Activated gamma-delta T cell treated with Interleukin-2 at 50 U/mL for 16 hours (primary cell): ENCODE data around the gene SACM1L.

Experiments
- DNase-seq: peaks from one replicate; pipeline ENCODE4 v3.0.0-alpha.2; 2020

The SACM1L gene

DNA sequence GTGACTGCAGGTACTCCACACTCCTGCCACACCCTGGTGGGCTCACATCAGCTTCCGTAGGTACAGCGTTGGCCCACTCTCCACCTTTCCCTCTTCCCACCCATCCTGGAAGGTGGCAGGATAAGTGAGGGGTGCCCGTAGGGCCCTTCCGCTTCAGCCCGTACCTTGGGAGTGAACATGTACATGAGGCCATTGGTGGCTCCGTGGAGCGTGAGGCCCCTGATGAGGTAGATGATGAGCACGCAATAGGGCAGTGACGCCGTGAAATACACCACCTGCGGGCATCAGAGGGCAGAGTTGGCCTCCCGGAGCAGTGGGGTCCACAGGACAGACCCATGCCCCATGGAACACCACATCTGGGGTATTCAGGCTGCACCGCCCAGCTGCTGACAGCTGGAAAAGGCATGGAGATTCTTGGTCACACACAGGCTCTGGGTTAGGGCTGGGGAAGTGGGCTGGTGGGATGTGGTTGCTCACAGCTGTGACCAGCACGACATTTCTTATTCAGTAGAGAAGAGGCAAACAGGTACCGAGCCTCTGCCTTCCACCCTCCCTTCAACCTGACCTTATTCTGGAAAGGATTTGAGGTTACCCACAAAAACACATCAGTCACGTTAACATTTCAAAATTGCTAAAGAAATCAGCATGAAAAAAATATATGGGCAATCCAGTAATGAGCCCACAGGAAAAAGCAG is 83.3 kb downstream of the SACM1L start:
- DNase-seq = no peak

DNA sequence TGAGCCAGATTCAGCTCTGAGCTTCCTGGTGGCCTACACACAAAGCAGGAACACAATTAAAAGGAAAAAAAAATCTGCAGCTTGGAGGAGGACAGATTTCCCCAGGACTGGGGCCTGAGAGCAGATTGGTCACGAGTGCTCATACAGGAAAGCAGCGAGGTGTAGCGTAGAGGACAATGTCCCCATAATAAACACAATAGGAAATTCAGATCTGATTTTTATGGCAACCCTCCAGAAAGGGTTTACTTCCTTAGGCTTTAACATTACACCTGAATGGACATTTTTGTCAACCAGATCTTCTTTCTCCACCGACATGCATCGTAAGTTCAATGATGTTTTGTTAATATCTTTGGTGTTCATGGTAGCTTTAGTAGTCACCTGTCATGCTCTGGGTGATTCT is 83.9 kb downstream of the SACM1L start:
- no peak for DNase-seq

- no peak for DNase-seq
These were observed 84.7 kb downstream of the SACM1L start for GRCh38 chr3:45773714-45774449.

- DNase-seq = no peak
These were observed 85.7 kb downstream of the SACM1L start for GRCh38 chr3:45774581-45775521.

DNA sequence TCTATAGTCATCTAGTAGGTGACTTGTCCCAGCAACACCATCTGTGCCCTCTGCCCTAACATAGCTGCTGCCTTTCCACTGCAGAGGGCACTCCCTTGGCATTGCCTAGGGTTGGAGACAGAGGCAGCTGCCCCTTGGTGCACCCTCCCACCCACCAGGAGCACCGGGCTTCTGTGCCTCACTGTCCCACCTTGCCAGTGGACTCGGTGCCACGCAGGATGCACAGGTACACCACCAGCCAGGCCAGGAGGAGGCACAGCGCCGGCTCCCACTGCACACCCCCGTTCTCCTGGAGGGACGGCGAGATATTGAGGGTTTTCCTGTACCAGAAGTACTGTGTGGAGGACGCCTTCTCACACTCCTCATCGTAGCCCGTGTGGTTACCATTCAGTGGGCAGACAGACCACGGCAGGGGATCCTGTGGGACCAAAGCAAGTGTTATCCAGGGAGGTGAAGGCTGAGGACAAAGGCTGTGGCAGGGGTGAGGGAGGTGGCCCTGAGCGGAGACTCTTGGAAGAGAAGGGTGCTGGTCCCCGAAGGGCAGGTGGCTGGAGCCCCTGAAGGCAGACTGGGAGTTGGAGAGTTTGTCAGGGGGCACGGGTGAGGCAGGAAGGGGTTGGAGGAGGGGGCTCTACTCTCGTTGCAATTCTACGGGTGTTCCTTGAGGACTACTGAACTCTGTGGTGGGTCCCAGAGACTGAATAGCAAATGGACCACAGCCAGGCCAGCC is 86.5 kb downstream of the SACM1L start:
- no peak for DNase-seq

- DNase-seq = no peak
These were observed 87.1 kb downstream of the SACM1L start for GRCh38 chr3:45776301-45776595.

DNA sequence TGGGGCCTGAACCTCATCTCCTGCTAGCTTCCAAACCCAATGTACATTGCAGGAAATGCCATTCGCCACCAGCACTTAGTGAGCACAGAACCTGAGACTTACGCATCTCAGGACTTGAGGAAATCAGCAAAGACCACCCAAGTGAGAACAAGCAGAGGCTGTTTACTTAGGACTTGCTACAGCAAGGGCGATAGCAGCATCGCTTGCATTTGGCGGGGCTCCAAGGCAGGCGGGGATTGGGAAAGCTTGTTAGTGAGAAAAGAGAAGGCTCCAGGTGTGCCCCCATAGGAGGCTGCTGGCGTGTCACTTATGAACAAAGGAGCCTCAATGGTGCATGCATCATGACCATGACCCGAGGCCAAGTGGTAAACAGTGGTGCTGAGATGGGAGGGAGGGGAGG is 87.4 kb downstream of the SACM1L start:
- no peak for DNase-seq

- no peak for DNase-seq
These were observed 88.0 kb downstream of the SACM1L start for GRCh38 chr3:45777111-45777745.

DNA sequence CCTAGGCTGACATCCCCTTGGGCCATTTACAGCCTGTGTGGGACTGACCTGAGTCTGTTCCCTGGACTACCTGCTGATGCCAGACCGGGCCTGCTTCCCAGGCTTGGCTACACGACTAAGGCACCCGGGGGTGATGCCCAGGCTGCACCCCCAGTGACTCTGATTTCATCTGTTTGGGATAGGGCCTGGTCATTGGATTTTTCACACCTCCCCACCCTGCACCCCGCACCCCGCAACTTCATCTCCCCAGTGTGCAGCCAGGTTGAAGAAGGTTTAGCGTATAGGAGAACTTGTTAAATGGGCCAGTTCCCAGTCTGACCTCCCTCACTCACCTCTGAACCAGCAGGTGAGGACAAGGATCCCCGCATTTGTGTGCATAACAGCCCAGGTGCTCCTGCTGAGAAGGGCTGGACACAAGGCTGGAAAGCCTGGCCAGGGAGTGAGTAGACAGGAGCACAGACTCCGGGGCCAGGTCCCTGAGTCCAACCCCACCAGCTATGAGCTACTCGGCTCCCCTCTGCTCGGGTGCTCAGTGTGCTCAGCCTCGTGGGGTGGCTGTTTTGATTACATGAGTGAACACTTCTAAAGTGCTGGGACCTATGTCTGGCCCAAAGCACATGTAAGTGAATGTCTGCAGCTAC is 88.7 kb downstream of the SACM1L start:
- DNase-seq = no peak

DNA sequence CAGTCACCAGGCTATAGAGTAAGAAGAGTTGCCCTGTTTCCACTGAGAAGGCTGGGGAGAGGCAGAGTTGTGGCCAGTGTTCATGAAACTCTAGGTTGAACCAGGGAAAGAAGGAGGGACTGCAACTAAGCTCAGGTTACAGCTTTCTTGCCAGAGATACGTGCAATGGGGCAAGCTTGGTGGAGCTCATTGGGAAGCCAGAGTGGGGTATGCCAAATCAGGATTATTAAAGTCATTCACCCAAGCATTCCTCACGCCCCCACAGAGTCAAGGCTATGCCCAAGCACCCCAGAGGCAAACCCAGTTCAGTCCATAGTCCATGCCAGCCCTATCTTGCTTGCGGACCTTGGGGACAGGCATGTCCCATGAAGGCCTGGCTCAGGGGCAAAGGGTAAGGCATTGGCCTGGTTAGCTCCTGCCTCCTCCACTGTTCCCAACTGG is 89.6 kb downstream of the SACM1L start:
- no peak for DNase-seq

- DNase-seq = no peak
These were observed 90.8 kb downstream of the SACM1L start for GRCh38 chr3:45779746-45780735.

GRCh38 chr3:45781271-45781670 is 92.1 kb downstream of the SACM1L start:
- DNase-seq = no peak

DNA sequence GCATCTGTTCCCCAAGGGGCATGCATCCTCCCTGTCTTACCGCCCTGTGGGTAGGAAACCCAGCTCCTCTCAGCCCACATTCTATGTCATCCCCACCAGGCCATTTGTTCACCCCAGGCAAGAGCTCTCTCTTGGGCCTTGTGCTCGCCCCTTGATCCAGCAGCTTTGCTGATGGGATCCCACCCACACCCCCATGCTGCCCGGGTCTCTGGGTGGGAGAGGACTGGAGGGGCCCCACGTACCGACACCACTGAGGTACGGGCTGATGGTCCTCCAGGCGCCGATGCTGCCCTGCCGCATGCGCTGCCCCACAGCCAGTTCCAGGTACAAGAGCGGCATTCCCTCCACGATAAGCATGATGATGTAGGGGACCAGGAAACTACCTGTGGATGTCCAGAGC is 92.6 kb downstream of the SACM1L start:
- DNase-seq = no peak

DNA sequence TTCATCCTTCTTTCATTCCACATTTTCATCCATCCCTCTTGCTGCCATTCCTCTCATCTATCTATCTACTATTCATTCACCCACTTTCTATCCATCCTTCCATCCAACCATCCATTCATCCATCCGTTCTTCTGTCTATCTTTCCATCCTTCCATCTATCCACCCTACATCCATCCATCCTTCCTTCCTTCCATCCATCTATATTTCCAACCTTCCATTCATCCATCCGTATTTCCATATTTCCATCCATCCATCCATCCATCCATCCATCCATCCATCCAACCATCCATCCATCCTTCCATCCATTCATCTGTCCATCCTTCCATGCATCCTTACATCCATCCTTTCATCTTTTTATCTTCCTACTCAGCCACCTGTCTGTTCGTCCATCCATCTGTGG is 93.2 kb downstream of the SACM1L start:
- DNase-seq = no peak

DNA sequence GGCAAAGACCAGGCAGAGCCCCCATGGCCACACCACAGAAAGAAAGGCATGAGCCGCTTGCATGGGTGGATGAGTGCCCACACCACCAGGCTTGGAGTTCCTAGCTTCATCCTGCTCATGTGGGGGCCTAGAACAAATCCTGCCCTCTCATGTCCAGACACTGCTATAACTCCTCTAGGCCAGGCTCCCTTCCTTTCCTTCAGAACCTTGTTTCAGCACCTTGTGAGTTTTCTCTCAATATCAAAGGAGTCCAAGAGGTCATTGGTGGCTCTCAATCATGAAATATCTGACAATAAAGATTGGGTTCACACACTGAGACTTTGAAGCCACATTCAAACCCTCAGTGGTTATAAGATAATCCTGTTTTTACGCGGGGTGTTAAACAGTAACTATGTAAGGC is 94.5 kb downstream of the SACM1L start:
- DNase-seq = no peak

DNA sequence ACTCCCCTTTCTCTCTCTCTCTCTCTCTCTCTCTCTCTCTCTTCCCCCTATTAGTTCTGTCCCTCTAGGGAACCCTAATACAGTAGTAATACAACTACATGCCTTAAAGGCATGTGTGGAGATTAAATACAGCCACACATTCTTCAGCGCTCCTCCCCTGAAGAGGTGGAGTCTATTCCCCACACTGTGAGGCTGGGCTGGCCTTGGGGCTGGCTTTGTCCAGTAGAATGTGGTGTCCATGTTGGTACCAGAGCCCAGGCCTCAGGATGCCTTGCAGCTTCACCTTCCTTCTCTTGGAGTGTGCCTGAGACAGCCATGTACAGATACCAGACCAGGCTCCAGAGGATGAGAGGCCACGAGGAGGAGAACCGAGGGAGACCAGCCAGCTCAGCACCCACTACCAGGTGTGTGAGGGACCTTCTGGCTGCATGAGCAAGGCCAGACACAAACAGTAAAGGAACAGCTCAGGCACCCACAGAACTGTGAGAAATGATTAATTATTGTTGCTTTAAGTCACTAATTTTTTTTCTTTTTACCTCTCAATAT is 96.5 kb downstream of the SACM1L start:
- no peak for DNase-seq

- DNase-seq = no peak
These were observed 97.8 kb downstream of the SACM1L start for GRCh38 chr3:45786801-45787495.

DNA sequence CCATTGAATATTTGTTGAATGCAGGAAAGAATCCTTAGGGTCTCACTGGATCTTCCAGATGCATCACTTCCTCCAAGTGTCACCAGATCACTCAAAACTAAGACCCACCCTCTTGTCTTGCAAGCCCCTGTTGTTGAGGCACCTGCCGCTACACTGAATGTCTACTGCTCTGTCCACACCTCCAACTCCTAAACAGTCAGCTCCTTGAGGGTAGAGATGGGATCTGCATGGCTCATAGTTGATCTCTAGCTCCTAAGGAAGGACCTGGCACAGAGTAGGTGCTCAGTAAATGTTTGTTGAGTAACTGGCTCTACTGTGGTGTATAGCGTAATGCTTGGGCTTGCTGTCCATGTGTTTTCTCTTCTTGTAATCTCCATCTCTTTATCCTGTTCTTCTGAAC is 98.4 kb downstream of the SACM1L start:
- DNase-seq = no peak

- no peak for DNase-seq
These were observed 100.1 kb downstream of the SACM1L start for GRCh38 chr3:45789235-45789812.
